HFF-Myc (cell line): ENCODE data around the gene ARPC2.

Source experiments
- DNase-seq: peaks from one replicate; pipeline ENCODE4 v3.0.0-alpha.2; 2011; ENCODE audit warnings: low read depth; ENCODE audit errors: extremely low read depth
- H3K4me3 ChIP-seq: replicated peaks from 2 replicates; pipeline ENCODE4 v1.5.1; 2011; ENCODE audit warnings: low read depth, mild to moderate bottlenecking, control low read depth, low read length
- CTCF ChIP-seq: IDR thresholded peaks from 2 replicates; pipeline ENCODE4 v1.5.1; 2012; ENCODE audit warnings: mild to moderate bottlenecking, low read depth, low read length, control low read depth; ENCODE audit errors: missing control alignments

The ARPC2 gene

GRCh38 chr2:218216336-218216673 lies 684 bp upstream of the ARPC2 start:
- no peak for TF ChIP-seq CTCF
- DNase-seq = no peak
- H3K4me3 ChIP-seq = peak overlapping the region; percentile 97

GRCh38 chr2:218217360-218218267 lies 625 bp downstream of the ARPC2 start:
- DNase-seq = no peak
- TF ChIP-seq CTCF = no peak

GRCh38 chr2:218218268-218219185 lies 1.5 kb downstream of the ARPC2 start:
- TF ChIP-seq CTCF = no peak
- no peak for DNase-seq
- peak overlapping the region; percentile 97 for H3K4me3 ChIP-seq

More at GRCh38 chr2:218217360-218218267, 625 bp downstream of the ARPC2 start:
- H3K4me3 ChIP-seq = peak overlapping the region; percentile 97

- no peak for DNase-seq
- no peak for TF ChIP-seq CTCF
- peak overlapping the region; percentile 97 for H3K4me3 ChIP-seq
Measured at GRCh38 chr2:218219934-218220333, 2.9 kb downstream of the ARPC2 start.

- no peak for TF ChIP-seq CTCF
- no peak for DNase-seq
- H3K4me3 ChIP-seq = no peak overlapping the region
Measured at GRCh38 chr2:218221000-218221399, 4.0 kb downstream of the ARPC2 start.

GRCh38 chr2:218223046-218223445 lies 6.1 kb downstream of the ARPC2 start:
- no peak for TF ChIP-seq CTCF
- no peak overlapping the region for H3K4me3 ChIP-seq
- no peak for DNase-seq
